Muscle of arm (tissue), 12 donors: ENCODE measurements around the gene CD7. TPM values are rescaled to one million over a fixed set of nuclear protein-coding genes. Genes with fewer than 3 reads are reported as not detected.

Experiments used
- DNase-seq: peaks from one replicate; pipeline ENCODE4 v3.0.0-alpha.2; 2013
- polyA plus RNA-seq, 12 donors: library from polyadenylated mRNA; unstranded; fragments of 120-200 nt; gene quantifications; one replicate each; pipeline ENCODE4 v1.2.1, GENCODE V29; 2013; ENCODE audit not compliant: insufficient read length in 12 of 12

Gene CD7
- polyA plus RNA-seq, 12 donors = 0.19 to 3.8 (median 0.51) TPM; not detected in 3

DNA sequence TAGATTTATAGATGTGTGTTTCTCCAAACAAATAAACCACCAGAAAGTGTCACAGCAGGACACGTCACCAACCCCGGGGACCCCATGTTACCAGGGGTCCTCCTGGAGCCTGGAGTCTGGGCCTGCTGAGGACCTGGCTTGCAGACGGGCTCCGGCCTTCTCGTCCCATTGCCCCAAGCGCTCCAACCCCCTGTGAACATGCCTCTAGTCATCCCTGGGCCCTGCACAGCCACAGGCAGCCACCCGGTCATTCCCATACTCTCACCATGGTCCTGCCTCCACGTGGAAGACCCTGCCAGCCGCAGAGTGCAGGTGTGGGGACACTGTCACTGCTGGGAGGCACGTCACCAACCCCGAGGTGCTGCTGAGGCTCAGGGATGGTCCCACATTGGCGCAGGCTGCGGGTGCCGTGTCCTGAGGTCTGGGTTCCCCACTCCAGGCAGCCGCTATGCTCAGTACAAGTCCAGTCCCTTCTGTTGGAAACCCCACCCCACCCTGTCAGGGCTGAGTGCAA is 11.6 kb upstream of the CD7 start:
- DNase-seq = no peak

GRCh38 chr17:82328141-82328993 is 11.0 kb upstream of the CD7 start:
- DNase-seq = no peak

DNA sequence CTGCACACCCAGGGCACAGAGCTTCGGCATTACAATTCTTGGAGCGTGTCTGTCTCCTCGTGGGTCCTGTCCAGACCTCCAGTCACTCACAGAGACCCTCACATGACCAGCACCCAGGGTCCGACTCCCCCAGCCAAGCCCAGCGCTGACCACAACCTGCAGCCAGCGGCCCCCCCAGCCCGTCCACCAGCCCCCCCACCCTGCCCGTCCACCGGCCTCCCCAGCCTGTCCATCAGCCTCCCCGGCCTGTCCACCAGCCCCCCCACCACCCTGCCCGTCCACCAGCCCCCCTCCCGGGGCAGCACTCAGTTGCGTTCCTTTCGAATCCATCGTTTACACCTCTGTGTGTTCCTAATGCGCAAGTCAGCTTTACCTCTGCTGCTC is 10.3 kb upstream of the CD7 start:
- no peak for DNase-seq

- DNase-seq = no peak
Observed at GRCh38 chr17:82327289-82327688, 9.9 kb upstream of the CD7 start.

- no peak for DNase-seq
Observed at GRCh38 chr17:82325286-82326180, 8.1 kb upstream of the CD7 start.

DNA sequence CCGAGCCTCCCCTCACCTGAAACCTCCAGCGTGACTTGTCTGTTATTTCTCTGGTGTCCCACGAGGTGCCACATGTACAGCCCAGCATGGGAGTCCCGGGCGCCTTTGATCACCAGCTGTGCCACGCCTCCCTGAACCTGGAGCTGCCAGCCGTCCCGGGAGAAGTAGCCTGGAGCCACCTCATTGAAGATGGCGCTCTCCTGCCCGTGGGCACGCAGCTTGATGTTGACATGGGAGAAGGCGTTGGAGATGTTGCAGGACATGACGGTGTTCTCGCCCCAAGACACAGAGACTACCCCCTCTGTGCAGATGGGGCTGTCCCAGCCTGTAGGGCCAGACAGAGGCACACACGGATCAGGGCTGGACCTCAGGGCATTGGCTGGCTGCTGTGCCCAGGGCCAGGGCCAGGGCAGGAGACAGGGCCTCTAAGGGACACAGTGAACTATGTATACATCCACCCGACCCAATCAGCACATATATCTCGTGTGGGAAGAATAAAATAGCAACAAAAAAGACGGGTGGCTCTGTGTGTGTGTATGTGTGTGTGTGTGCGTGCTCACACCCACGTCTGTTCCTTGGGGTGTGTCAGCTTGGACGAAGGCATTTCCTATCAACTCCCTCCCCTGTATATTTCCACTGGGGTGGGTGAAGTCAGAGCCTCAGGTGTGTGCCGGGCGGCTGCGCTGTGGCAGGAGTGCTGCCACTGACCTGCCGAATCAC is 7.3 kb upstream of the CD7 start:
- DNase-seq = no peak

- DNase-seq = no peak
Observed at GRCh38 chr17:82323514-82324234, 6.3 kb upstream of the CD7 start.

GRCh38 chr17:82322526-82323453 is 5.4 kb upstream of the CD7 start:
- no peak for DNase-seq

DNA sequence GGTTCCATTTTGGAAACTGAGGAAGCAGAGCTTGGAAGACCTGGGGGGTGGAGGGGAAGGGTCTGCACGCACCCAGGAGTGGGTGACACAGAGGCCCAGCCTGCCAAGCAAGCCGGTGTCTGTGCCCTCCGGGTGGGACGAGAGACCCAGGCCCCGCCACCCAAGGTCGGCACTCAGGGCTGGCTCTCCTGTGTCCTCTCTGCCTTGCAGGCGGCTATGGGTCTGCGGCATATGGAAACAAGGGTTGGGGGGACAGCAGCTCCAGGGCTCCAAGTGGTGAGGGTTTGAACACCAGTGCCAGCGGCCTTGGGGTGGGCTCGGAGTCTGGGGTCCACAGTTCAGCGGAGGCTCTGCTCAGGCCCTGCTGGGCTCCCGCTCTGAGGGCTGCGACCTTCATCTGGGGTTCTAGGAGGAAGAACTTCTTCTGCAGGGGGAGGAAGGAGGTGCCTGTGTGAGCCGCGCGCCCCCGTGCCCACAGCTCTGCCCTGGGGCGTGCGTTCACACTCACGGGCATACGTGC is 4.6 kb upstream of the CD7 start:
- no peak for DNase-seq

GRCh38 chr17:82320956-82321927 is 3.8 kb upstream of the CD7 start:
- no peak for DNase-seq

- DNase-seq = no peak
Observed at GRCh38 chr17:82320140-82320840, 2.9 kb upstream of the CD7 start.

- no peak for DNase-seq
Observed at GRCh38 chr17:82319619-82320062, 2.2 kb upstream of the CD7 start.

GRCh38 chr17:82318772-82319606 is 1.6 kb upstream of the CD7 start:
- no peak for DNase-seq

DNA sequence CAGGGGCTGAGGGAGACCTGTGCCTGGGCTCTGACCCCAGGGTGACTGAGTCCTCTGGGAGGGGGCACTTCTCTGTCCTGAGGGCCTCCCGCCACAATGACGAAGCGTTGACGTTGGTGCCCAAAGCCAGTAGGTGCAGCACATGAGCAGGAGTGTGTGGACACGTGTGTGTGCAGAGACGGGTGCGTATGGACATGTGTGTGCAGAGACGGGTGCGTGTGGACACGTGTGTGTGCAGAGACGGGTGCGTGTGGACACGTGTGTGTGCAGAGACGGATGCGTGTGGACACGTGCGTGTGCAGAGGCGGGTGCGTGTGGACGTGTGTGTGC is 726 bp upstream of the CD7 start:
- DNase-seq = no peak

DNA sequence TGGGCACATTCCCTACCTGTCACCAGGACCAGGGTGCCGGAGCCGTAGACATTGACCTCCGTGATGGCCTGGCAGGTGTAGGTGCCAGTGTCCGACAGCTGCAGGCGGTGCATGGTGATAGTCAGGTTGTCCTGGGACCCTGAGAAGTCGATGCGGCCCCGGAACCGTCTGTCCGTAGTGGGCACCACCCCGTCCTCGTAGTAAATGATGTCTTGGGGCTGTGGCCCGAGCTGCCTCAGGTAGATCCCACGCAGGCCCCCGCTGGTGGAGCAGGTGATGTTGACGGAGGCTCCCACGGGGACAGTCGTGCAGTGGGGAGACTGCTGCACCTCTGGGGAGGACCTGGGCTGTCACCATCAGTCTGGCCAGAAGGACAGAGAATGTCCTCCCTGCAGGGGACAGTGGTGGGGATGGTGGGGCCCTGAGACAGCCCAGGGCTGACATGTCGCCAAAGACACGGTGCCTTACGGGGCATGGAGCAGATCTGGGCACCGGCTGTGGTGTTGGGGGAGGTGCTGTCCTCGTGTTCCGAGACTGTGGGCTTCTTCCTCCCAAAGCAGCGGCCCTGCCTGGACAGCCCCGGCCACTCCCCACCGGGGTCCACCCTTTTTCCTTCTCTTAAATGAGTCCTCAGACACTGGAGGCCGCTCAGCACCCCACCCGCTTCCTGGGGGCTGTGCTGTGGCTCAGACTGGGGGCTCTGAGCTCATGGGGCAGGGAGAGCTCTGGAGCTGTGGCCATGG is 586 bp downstream of the CD7 start:
- no peak for DNase-seq

- DNase-seq = no peak
Observed at GRCh38 chr17:82315703-82316358, 1.6 kb downstream of the CD7 start.
